ENCODE results near the gene CRIP3.
A peak's percentile ranks its signal among the peaks of the same experiment; 100 is the strongest.
"Not testable (repeated sequence)": the region's sequence is repeated elsewhere in the genome, so short reads cannot be mapped to it uniquely, and the experiment has no call there.

The CRIP3 gene, protein sequence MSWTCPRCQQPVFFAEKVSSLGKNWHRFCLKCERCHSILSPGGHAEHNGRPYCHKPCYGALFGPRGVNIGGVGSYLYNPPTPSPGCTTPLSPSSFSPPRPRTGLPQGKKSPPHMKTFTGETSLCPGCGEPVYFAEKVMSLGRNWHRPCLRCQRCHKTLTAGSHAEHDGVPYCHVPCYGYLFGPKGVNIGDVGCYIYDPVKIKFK

DNA sequence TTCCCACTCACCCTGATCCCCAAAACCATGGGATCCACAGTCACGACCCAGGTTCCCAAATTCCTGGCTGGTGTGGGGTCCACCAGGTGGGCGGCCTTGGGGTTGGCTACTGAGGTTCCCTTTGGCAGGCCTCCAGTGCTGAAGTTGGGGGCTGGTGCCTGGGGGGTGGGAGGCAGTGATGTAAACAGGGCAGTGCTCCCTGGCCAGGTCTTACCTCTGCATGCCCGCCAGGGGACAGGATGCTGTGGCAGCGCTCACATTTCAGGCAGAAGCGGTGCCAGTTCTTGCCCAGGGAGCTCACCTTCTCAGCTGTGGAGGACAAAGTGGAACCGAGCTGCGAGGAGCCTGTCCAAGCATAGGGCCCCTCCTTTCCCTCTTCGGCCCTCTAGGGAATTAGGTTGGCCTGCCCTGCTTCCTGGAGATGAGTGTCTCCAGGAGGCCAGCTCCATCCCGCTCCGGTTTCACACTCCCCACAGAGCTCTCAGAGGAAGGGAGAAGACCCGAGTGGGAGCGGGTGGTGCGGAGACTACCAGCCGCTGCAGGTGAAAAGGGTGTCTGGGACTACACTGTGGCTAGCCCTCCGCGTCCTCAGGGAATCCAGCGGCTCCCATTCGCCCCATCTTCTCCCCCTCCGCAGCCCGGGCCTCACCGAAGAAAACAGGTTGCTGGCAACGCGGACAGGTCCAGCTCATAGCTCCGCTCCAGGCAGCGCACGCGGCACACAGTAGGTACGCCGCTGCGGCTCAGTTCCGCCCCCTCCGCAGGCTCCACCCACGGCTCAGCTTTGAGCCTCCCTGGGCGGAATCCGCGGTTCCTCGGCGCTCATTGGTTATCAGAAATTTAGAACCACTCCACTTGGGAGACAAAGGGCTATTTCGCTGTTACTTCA, at the start of gene CRIP3:
Gene CRIP3, minus strand, starts transcription at position 726 of the 889 bp plus-strand sequence. Its CDS starts 34 bp downstream, at position 692.
- peak; percentile 82 for ATAC-seq (replicated peaks)
- DNase-seq: peak; percentile 52
- H3K27me3 Mint-ChIP-seq: no peaks in the 10 kb centered on the region
- peak within 1 kb of the TSS; percentile 80 for H3K27ac Mint-ChIP-seq
- H3K4me3 Mint-ChIP-seq: peak within 1 kb of the TSS; percentile 91 to 94
- peaks cover 6 to 19% of the 10 kb centered on the region in 2 donors for H3K36me3 Mint-ChIP-seq
- H3K9me3 Mint-ChIP-seq: no peaks in the 10 kb centered on the region
- H3K4me1 Mint-ChIP-seq: peaks cover 27 to 65% of the 10 kb centered on the region in 2 donors

DNA sequence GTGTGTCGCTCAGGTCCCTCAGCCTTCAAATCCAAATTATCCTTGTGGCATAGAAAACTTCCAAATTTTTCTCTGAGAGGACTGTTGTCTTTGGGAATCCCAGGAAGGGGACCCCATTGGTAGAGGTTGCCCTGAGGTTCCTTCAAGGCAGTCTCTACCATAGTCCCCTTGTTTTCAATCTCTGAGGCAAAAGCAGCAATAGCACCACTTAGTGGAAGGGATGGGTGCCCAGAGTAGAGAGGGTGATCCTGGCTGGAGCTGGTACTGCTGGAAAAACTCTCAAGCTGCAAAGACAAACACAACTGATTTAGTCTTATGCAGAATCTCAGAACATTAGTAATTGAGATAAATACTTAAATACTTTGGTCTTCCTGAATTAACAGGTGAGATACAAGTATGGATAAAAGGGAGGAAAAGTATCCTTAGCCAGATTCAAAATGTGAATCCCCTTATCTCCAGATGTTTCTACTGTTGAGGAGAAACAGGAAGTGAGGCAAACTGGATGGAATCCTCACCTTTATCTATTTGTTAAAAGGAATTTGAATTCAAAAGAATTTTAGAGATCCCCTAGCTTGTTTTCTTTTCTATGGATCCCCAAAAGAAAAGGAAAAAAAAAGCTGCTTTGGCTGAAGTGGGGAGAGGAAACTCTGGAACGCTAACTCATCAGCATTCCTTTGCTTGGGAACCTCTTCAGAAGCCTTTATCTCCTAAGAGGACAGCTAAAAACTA, 47.4 kb upstream of the CRIP3 start:
- ATAC-seq (replicated peaks) (peak; percentile 61 to 79), DNase-seq (no peak)
- Mint-ChIP-seq H3K4me3 (no peak overlapping the region), H3K27me3 (no peaks in the 10 kb centered on the region), H3K36me3 (peaks cover 41 to 48% of the 10 kb centered on the region in 2 donors), H3K9me3 (no peaks in the 10 kb centered on the region), H3K27ac (peak overlapping the region; percentile 37), H3K4me1 (peaks cover 26 to 51% of the 10 kb centered on the region in 2 donors)

DNA sequence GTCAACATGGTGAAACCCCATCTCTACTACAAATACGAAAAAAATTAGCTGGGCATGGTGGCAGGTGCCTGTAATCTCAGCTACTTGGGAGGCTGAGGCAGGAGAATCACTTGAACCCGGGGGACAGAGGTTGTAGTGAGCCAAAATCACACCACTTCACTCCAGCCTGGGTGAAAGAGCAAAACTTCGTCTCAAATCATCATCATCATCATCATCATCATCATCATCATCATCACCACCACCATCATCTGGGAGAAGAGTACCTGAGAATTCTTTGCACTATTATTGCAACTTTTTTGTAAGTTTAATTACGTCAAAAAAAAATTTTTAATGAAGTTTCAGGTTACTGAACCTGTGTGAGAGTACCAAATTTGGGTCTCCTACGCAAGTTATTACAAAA, 43.3 kb upstream of the CRIP3 start:
- not testable (repeated sequence) for H3K27ac Mint-ChIP-seq; H3K4me3 Mint-ChIP-seq; H3K9me3 Mint-ChIP-seq; ATAC-seq (replicated peaks); H3K27me3 Mint-ChIP-seq; DNase-seq
- Mint-ChIP-seq H3K4me1 (peaks cover 17 to 32% of the 10 kb centered on the region in 2 donors), H3K36me3 (peaks cover 30 to 43% of the 10 kb centered on the region in 2 donors)

DNA sequence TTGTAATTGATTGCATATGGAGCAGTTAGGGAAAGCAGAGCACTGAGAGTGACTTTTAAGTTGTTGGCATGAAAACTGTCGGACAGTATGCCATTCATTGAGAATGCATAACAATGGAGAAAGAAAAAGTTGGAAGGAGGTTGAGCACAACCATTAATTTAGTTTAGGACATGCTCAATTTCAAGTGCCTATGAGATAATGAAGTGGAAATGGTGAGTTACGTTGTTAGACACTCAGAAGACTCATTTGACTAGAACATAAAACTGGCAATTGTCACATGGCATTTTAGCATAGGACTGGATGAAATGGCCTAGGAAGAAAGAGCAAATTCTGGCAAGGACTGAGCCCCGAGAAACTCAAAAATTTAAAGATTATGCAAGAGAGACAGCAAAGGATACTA, 38.8 kb upstream of the CRIP3 start:
- H3K9me3 Mint-ChIP-seq: no peaks in the 10 kb centered on the region
- H3K27me3 Mint-ChIP-seq: no peaks in the 10 kb centered on the region

DNA sequence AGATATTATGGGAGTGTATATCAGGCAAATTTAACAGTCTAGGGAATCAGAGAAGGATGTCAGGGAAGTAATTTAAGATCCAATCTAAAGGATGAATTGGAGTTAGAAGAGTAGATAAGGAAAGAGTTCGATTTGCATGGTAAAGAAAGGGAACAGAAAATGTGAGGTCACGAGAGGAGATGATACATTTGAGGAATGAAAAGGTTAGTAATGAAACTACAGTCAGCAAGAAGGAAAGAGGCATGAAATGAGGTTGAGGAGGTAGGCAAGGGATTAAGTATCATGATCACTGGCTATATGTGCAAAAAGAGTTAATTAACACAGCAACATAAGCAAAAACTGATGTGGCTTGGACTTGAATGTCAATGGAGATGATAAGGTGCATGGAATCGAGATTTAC, 38.4 kb upstream of the CRIP3 start:
- Mint-ChIP-seq H3K27ac (no peak overlapping the region), H3K4me1 (peaks cover 4 to 15% of the 10 kb centered on the region in 2 donors), H3K4me3 (no peak overlapping the region), H3K36me3 (peaks cover 25 to 39% of the 10 kb centered on the region in 2 donors), H3K27me3 (no peaks in the 10 kb centered on the region), H3K9me3 (no peaks in the 10 kb centered on the region)
- ATAC-seq (replicated peaks) (peak; percentile 75 to 84), DNase-seq (no peak)

More for the DNA sequence above, 38.8 kb upstream of the CRIP3 start:
- Mint-ChIP-seq H3K4me3 (no peak overlapping the region), H3K27ac (no peak overlapping the region), H3K36me3 (peaks cover 24 to 39% of the 10 kb centered on the region in 2 donors), H3K4me1 (peaks cover 5 to 14% of the 10 kb centered on the region in 2 donors)
- ATAC-seq (replicated peaks): no peak
- no peak for DNase-seq

DNA sequence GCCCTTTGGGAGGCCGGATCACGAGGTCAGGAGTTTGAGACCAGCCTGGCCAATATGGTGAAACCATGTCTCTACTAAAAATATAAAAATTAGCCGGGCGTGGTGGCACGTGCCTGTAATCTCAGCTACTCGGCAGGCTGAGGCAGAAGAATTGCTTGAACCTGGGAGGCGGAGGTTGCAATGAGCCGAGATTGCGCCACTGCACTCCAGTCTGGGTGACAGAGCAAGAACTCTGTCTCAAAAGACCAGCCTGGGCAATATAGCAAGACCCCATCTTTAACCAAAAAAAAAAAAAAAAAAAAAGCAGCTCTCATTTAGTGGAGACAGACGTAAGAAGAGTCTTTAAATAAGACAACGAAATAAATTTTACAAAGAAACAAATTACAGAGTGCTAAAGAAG, 37.6 kb upstream of the CRIP3 start:
- ATAC-seq (replicated peaks); H3K9me3 Mint-ChIP-seq; H3K27ac Mint-ChIP-seq; H3K4me1 Mint-ChIP-seq; DNase-seq; H3K27me3 Mint-ChIP-seq; H3K4me3 Mint-ChIP-seq: not testable (repeated sequence)
- peaks cover 21 to 36% of the 10 kb centered on the region in 2 donors for H3K36me3 Mint-ChIP-seq

DNA sequence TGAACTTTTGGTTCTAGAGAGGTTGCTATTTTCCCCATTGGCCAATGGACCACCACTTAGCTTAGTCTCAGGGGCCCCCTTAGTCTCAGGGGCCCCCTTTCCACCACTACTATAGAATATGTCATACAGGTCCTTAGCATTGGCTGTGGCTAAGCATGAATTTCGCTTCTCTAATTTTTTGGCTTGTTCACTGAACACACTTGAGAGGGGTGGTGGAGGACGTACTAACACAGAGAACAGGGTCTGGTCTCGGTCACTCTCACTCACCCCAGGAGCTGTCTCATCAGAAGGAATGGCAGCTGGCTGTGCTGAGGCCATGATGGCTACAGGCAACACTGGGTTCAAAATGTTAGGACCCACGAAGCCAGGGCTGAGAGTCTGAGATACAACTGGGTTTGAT, 30.5 kb upstream of the CRIP3 start:
- Mint-ChIP-seq H3K4me3 (peak overlapping the region; percentile 63 to 69), H3K9me3 (peaks cover 0 to 1% of the 10 kb centered on the region in 2 donors), H3K36me3 (peaks cover 38 to 74% of the 10 kb centered on the region in 2 donors), H3K27me3 (no peaks in the 10 kb centered on the region), H3K27ac (peak overlapping the region; percentile 95), H3K4me1 (peaks cover 38 to 56% of the 10 kb centered on the region in 2 donors)
- ATAC-seq (replicated peaks) (peak; percentile 90 to 92), DNase-seq (peak; percentile 44)

DNA sequence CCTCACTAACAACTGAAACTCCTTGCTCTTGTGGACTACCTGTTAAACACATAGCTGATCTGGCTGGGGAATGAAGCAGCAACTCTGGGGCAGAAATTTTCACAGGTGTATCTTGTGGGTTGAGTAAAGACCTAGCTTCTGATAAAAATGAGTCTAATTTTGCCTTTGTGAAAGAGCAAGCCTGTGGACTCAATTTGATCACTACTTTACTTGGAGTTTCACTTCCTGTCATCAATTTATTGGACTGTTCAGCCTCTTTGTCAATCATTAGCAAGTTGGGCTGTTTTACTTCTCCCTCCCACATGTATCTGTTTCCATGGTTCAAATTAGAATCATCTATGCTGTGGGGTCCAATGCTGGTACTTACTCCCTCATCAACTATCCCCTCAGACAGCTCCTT, 29.6 kb upstream of the CRIP3 start:
- Mint-ChIP-seq H3K4me1 (peaks cover 38 to 56% of the 10 kb centered on the region in 2 donors), H3K36me3 (peaks cover 38 to 72% of the 10 kb centered on the region in 2 donors), H3K9me3 (peaks cover 0 to 1% of the 10 kb centered on the region in 2 donors), H3K27ac (peak overlapping the region; percentile 95), H3K4me3 (peak overlapping the region; percentile 55 to 69), H3K27me3 (no peaks in the 10 kb centered on the region)
- ATAC-seq (replicated peaks) (peak; percentile 71 to 73), DNase-seq (peak; percentile 13)

DNA sequence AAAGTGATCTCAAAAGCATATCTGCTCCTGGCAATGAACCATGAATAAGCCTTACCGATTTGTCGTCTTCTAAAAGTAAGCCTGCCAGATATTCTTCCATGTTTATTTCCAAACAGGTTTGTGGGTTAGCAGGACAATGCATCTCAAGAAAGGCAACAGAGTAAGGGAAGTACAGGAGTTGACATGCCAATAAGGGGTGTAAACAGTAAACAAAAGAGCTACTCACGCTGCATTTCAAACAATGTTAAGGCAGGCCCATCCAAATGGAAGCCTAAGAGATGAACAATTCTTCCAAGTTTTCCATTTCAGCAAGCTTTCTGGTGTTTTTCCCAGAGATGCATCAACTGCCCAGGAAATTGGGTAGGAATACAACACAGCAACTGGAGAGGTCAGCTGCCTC, 27.8 kb upstream of the CRIP3 start:
- DNase-seq: no peak
- ATAC-seq (replicated peaks): no peak
- Mint-ChIP-seq H3K27ac (no peak overlapping the region), H3K9me3 (peaks cover 0 to 1% of the 10 kb centered on the region in 2 donors), H3K4me3 (no peak overlapping the region), H3K36me3 (peaks cover 27 to 66% of the 10 kb centered on the region in 2 donors), H3K4me1 (peaks cover 41 to 61% of the 10 kb centered on the region in 2 donors), H3K27me3 (no peaks in the 10 kb centered on the region)

DNA sequence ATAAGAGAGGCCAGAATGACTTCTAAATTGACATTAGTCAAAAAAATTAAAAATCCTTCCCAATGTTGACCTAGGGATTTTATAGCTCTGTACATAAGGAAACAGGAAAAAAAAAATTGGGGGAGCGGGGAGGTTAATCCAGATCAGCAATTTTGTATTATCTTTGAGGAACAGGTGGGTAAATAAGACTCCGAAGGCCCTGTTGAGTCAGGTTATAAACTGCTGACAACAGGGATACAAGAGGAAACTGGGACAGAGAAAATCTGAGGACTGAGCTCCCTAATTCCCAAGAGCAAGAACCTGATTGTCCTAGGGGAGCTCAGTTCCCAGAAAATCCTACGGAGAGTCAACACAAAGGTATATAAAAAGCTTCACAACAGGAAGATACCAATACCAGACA, 26.8 kb upstream of the CRIP3 start:
- DNase-seq (no peak), ATAC-seq (replicated peaks) (no peak)
- Mint-ChIP-seq H3K27me3 (no peaks in the 10 kb centered on the region), H3K36me3 (peaks cover 20 to 62% of the 10 kb centered on the region in 2 donors), H3K27ac (no peak overlapping the region), H3K4me3 (no peak overlapping the region), H3K9me3 (peaks cover 0 to 1% of the 10 kb centered on the region in 2 donors), H3K4me1 (peaks cover 37 to 65% of the 10 kb centered on the region in 2 donors)

DNA sequence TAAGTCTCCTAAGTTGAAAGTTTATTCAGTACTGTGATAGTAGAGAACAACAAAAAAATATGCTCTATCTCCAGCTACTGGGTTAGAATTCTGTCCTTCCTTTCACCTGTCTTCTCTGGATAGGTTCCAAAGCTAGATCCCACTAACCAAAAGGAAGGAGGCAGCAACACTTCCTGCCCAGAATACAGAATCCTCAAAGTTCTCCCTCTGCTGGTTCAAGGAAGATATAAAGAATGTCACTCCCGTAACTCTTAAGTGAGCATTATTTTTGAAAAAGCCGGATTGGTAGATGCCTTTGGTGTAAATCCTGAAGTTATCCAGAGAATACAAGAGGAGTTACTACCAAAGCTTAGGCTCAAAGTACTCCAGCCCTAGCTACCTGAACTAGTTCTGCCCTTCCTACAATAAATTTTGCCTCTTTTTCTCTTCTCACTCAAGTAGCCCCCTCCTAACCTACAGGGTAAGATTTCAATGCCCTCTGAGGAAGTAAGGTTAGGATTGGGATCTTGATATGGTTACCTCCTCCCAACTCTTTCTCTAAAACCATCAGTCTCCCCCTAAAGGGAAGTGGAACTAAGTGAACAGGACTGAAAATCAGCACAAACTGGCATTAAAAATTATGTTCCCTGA, 26.0 kb upstream of the CRIP3 start:
- Mint-ChIP-seq H3K36me3 (peaks cover 14 to 53% of the 10 kb centered on the region in 2 donors), H3K27ac (peak overlapping the region; percentile 7), H3K4me1 (peaks cover 31 to 56% of the 10 kb centered on the region in 2 donors), H3K27me3 (no peaks in the 10 kb centered on the region), H3K4me3 (no peak overlapping the region), H3K9me3 (peaks cover 0 to 1% of the 10 kb centered on the region in 2 donors)
- ATAC-seq (replicated peaks) (no peak), DNase-seq (no peak)

DNA sequence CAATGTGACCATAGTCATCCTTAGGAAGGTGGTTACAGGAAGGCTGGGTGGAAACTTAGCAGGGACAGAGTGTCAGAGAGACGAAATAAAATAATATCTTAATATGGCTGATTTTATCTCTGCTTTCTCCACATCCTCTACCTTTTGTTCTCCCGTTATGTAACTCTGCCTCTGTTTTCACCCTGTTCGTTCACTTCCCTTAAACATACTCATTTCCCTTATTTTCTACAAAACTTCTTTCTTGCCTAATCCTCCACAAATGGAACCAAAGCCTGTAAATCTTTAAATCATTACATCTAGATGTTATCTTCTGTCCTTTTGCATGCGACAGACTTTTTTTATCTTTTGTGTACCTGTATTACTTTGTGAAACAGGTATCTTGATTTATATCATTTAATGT, 23.3 kb upstream of the CRIP3 start:
- no peak for DNase-seq
- H3K4me1 Mint-ChIP-seq: peaks cover 15 to 38% of the 10 kb centered on the region in 2 donors
- H3K36me3 Mint-ChIP-seq: peaks cover 15 to 48% of the 10 kb centered on the region in 2 donors
- no peaks in the 10 kb centered on the region for H3K27me3 Mint-ChIP-seq
- H3K4me3 Mint-ChIP-seq: no peak overlapping the region
- no peak for ATAC-seq (replicated peaks)
- no peaks in the 10 kb centered on the region for H3K9me3 Mint-ChIP-seq
- no peak overlapping the region for H3K27ac Mint-ChIP-seq

DNA sequence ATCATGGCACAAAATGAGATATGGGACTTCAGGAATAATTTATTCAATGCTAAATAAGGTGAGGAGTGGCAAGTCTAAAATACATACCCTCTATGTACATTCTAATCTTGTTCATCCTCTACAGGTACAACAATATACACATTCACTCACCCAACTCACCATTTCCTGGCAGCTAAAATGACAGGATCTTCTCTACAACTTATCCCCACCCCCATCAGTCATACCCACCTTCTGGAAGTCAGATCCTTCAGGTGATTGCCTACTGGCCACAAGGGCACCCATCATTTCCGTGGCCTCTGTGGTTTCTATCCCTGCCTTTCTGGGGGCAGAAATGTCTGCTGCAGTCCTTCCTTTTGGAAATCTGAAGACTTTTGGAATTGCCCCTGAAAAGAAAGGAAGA, 22.8 kb upstream of the CRIP3 start:
- peaks cover 15 to 38% of the 10 kb centered on the region in 2 donors for H3K4me1 Mint-ChIP-seq
- H3K27ac Mint-ChIP-seq: peak overlapping the region; percentile 20
- ATAC-seq (replicated peaks) (no peak), DNase-seq (no peak)
- no peaks in the 10 kb centered on the region for H3K9me3 Mint-ChIP-seq
- no peaks in the 10 kb centered on the region for H3K27me3 Mint-ChIP-seq
- no peak overlapping the region for H3K4me3 Mint-ChIP-seq
- H3K36me3 Mint-ChIP-seq: peaks cover 15 to 43% of the 10 kb centered on the region in 2 donors

DNA sequence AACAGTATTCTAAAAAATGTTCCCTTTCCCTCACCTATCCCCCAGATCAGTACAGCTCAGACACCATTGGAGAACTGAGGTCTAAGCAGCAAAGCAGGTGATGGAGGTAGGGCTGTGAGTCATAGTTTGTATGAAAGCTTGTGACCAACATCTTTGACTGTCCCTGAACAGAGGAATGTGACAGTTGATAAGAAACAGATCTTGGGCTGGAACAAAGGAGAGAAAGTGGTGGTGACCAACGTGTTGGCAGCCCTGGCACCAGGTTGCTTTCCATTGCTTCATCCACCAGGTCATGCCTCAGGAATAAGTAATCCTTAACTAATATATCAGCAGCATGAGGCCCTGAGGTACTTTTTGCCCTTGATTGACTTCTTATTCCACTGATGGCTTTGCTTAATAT, 19.9 kb upstream of the CRIP3 start:
- Mint-ChIP-seq H3K4me3 (no peak overlapping the region), H3K36me3 (peaks cover 14 to 50% of the 10 kb centered on the region in 2 donors), H3K27ac (peak overlapping the region; percentile 76), H3K9me3 (no peaks in the 10 kb centered on the region), H3K27me3 (no peaks in the 10 kb centered on the region), H3K4me1 (peaks cover 8 to 36% of the 10 kb centered on the region in 2 donors)
- DNase-seq: no peak
- ATAC-seq (replicated peaks): no peak

Measured in stimulated activated naive B cell treated with anti-CD40 and anti-IgM and Interleukin-4, amounts not matched to agents 10 μg/mL and 1 μg/mL and 100 μg/mL, for 72 hours (primary cell).